HCT116 (cell line): ENCODE measurements around the gene ATP8B4.

Experiments
- ATF3 ChIP-seq: IDR thresholded peaks from 2 replicates; pipeline ENCODE4 v1.6.1; 2012
- CTCF ChIP-seq, 3 experiments: fragments of 200-600 bp in 1 of 3; sonication (generic) in 1 of 3; IDR thresholded peaks in 2 of 3; conservative IDR thresholded peaks in 1 of 3; 2 replicates each; pipeline ENCODE4 v1.5.1; 2012 to 2017; ENCODE audit warnings: low read depth in 2 of 3, low read length in 2 of 3, antibody characterized with exemption in 1 of 3, borderline replicate concordance in 1 of 3, control low read depth in 1 of 3, mild to moderate bottlenecking in 1 of 3, mixed read lengths in 1 of 3, mixed run types in 1 of 3, moderate library complexity in 1 of 3; ENCODE audit not compliant: insufficient read depth in 1 of 3
- EGR1 ChIP-seq: IDR thresholded peaks from 2 replicates; pipeline ENCODE4 v1.6.1; 2012; ENCODE audit warnings: low read depth
- EZH2 ChIP-seq: fragments of 200-600 bp; sonication (generic); IDR thresholded peaks from 2 replicates; pipeline ENCODE4 v1.6.1; 2017; ENCODE audit warnings: antibody characterized with exemption, mixed run types
- EZH2phosphoT487 ChIP-seq: fragments of 200-600 bp; IDR thresholded peaks from 2 replicates; pipeline ENCODE4 v1.6.1; 2018; ENCODE audit warnings: antibody characterized with exemption, borderline replicate concordance
- JUND ChIP-seq: IDR thresholded peaks from 2 replicates; pipeline ENCODE4 v1.6.1; 2012
- MAX ChIP-seq: IDR thresholded peaks from 2 replicates; pipeline ENCODE4 v1.6.1; 2012
- SIN3A ChIP-seq: IDR thresholded peaks from 2 replicates; pipeline ENCODE4 v1.6.1; 2012; ENCODE audit warnings: low read depth
- YY1 ChIP-seq: IDR thresholded peaks from 2 replicates; pipeline ENCODE4 v1.6.1; 2011; ENCODE audit warnings: low read length, low read depth, moderate library complexity, mild to moderate bottlenecking; ENCODE audit not compliant: insufficient replicate concordance; ENCODE audit errors: extremely low read depth

GRCh38 chr15:49814709-49815108 lies 304.3 kb downstream of the ATP8B4 start:
- no peak for TF ChIP-seq EGR1
- TF ChIP-seq CTCF (IDR thresholded peaks at IDR 0.05 in 2 of 3, conservative IDR thresholded peaks at IDR 0.05 in 1 of 3; ENCODE audit: borderline replicate concordance in 1 of 3, insufficient read depth in 1 of 3, low read depth in 2 of 3, low read length in 2 of 3) = no peak
- TF ChIP-seq MAX = no peak
- TF ChIP-seq JUND = no peak
- no peak for TF ChIP-seq ATF3
- TF ChIP-seq EZH2phosphoT487 = no peak
- no peak for TF ChIP-seq YY1
- no peak for TF ChIP-seq SIN3A
- TF ChIP-seq EZH2 = no peak
